IMR-90 (cell line): ENCODE results near the gene KRTAP20-3. TPM values are rescaled to one million over a fixed set of nuclear protein-coding genes. Genes with fewer than 3 reads are reported as not detected.

Experiments
- ATAC-seq: fragments of 200-7000 bp; cut with Tn5 transposase; 2 replicates; pipeline ENCODE4 v1.9.1; 2020; ENCODE audit warnings: low read depth, mild to moderate bottlenecking, moderate library complexity
- BruUV-seq: library from RNA; stranded (reverse); fragments of 400-500 nt; replicated peaks from 2 replicates; lab custom pipeline; 2021; lab: Mats Ljungman, UMichigan
- CTCF ChIA-PET: fragments of 300-600 bp; formaldehyde crosslinking; extraction: SDS; loops from one replicate; lab custom pipeline; 2021; ENCODE audit warnings: antibody characterized with exemption; lab: Yijun Ruan, JAX
- POLR2A ChIA-PET: fragments of 300-600 bp; sonication (Branson Sonifier 250); formaldehyde crosslinking; loops from one replicate; lab custom pipeline; 2022; ENCODE audit warnings: antibody characterized with exemption; ENCODE audit not compliant: unreplicated experiment; lab: Charles Lee
- DNase-seq: peaks from one replicate; pipeline ENCODE4 v3.0.0; 2013
- H2AFZ ChIP-seq: replicated peaks from 2 replicates; pipeline ENCODE3; 2013; ENCODE audit warnings: low read length, mild to moderate bottlenecking; ENCODE audit not compliant: poor library complexity
- H2AK5ac ChIP-seq: 2 replicates; pipeline ENCODE4 v1.6.1; 2013; ENCODE audit warnings: low read depth, low read length, inconsistent platforms
- H2AK9ac ChIP-seq: replicated peaks from 2 replicates; pipeline ENCODE3; 2013; ENCODE audit warnings: mild to moderate bottlenecking, low read depth, low read length, moderate library complexity; ENCODE audit not compliant: poor library complexity
- H2BK120ac ChIP-seq: 2 replicates; pipeline ENCODE4 v1.6.1; 2013; ENCODE audit warnings: low read depth, low read length, inconsistent platforms
- H2BK15ac ChIP-seq: 3 replicates; pipeline ENCODE4 v1.6.1; 2013; ENCODE audit warnings: low read depth, low read length, inconsistent platforms
- H2BK20ac ChIP-seq: 2 replicates; pipeline ENCODE4 v1.6.1; 2013; ENCODE audit warnings: low read depth, mild to moderate bottlenecking, inconsistent platforms, low read length, moderate library complexity
- H2BK5ac ChIP-seq: 2 replicates; pipeline ENCODE4 v1.6.1; 2013; ENCODE audit warnings: mild to moderate bottlenecking, low read depth, low read length, inconsistent platforms; ENCODE audit not compliant: poor library complexity, severe bottlenecking
- H3K14ac ChIP-seq: replicated peaks from 2 replicates; pipeline ENCODE4 v1.6.1; 2013; ENCODE audit warnings: low read depth, low read length, inconsistent platforms
- H3K18ac ChIP-seq: 2 replicates; pipeline ENCODE4 v1.6.1; 2013; ENCODE audit warnings: low read depth, low read length, control low read depth
- H3K23ac ChIP-seq: 2 replicates; pipeline ENCODE4 v1.6.1; 2013; ENCODE audit warnings: low read depth, low read length, inconsistent platforms
- H3K27ac ChIP-seq: 2 replicates; pipeline ENCODE4 v1.5.1; 2013; ENCODE audit warnings: mild to moderate bottlenecking, control low read depth, low read length; ENCODE audit not compliant: insufficient read depth
- H3K27me3 ChIP-seq: 2 replicates; pipeline ENCODE4 v1.6.1; 2013; ENCODE audit warnings: low read length; ENCODE audit not compliant: control insufficient read depth, insufficient read depth
- H3K36me3 ChIP-seq: 2 replicates; pipeline ENCODE4 v1.6.1; 2013; ENCODE audit warnings: low read length, mixed read lengths; ENCODE audit not compliant: control insufficient read depth, insufficient read depth
- H3K4ac ChIP-seq: 2 replicates; pipeline ENCODE4 v1.6.1; 2013; ENCODE audit warnings: low read depth, low read length, inconsistent platforms
- H3K4me1 ChIP-seq: 2 replicates; pipeline ENCODE4 v1.6.1; 2013; ENCODE audit warnings: low read length, mixed read lengths; ENCODE audit not compliant: control insufficient read depth, insufficient read depth
- H3K4me2 ChIP-seq: 2 replicates; pipeline ENCODE4 v1.6.1; 2013; ENCODE audit warnings: low read depth, mild to moderate bottlenecking, control low read depth, low read length, moderate library complexity
- H3K4me3 ChIP-seq: 2 replicates; pipeline ENCODE4 v1.5.1; 2013; ENCODE audit warnings: low read depth, mild to moderate bottlenecking, control low read depth, low read length, moderate library complexity; ENCODE audit not compliant: insufficient read depth
- H3K56ac ChIP-seq: 2 replicates; pipeline ENCODE4 v1.6.1; 2013; ENCODE audit warnings: low read length, inconsistent platforms; ENCODE audit not compliant: insufficient read depth; ENCODE audit errors: extremely low read depth
- H3K79me1 ChIP-seq, 2 experiments: 2 replicates each; pipeline ENCODE4 v1.6.1; 2013; ENCODE audit warnings: low read length in 2 of 2, inconsistent platforms in 1 of 2, low read depth in 1 of 2
- H3K9ac ChIP-seq: 2 replicates; pipeline ENCODE4 v1.6.1; 2013; ENCODE audit warnings: low read depth, low read length, control low read depth
- H3K9me1 ChIP-seq: 2 replicates; pipeline ENCODE4 v1.6.1; 2013; ENCODE audit warnings: low read length, inconsistent platforms; ENCODE audit not compliant: insufficient read depth
- H3K9me3 ChIP-seq: 2 replicates; pipeline ENCODE4 v1.6.1; 2013; ENCODE audit warnings: low read length; ENCODE audit not compliant: control insufficient read depth, insufficient read depth
- H4K20me1 ChIP-seq: 2 replicates; pipeline ENCODE4 v1.6.1; 2013; ENCODE audit warnings: low read length, inconsistent platforms; ENCODE audit not compliant: insufficient read depth
- H4K5ac ChIP-seq: 2 replicates; pipeline ENCODE4 v1.6.1; 2013; ENCODE audit warnings: mild to moderate bottlenecking, low read depth, low read length, control low read depth
- H4K8ac ChIP-seq, 2 experiments: 2 replicates each; pipeline ENCODE4 v1.6.1; 2013; ENCODE audit warnings: low read depth in 2 of 2, low read length in 2 of 2, control low read depth in 1 of 2, inconsistent platforms in 1 of 2
- H4K91ac ChIP-seq: 2 replicates; pipeline ENCODE4 v1.6.1; 2013; ENCODE audit warnings: low read depth, low read length, inconsistent platforms; ENCODE audit not compliant: insufficient read depth
- BHLHE40 ChIP-seq: fragments of 150-350 bp; IDR thresholded peaks from 2 replicates; pipeline ENCODE4 v1.6.1; 2016; ENCODE audit warnings: mild to moderate bottlenecking, low read depth, low read length
- CEBPB ChIP-seq: IDR thresholded peaks from 2 replicates; pipeline ENCODE4 v1.6.1; 2012; ENCODE audit warnings: low read depth, low read length, improper control_type of control experiment
- CHD1 ChIP-seq: IDR thresholded peaks from 2 replicates; pipeline ENCODE4 v1.6.1; 2012; ENCODE audit warnings: low read depth, low read length, improper control_type of control experiment
- CTCF ChIP-seq: conservative IDR thresholded peaks from 2 replicates; pipeline ENCODE4 v1.5.1; 2012; ENCODE audit warnings: mild to moderate bottlenecking, low read depth, low read length, improper control_type of control experiment
- ELK1 ChIP-seq: fragments of 150-350 bp; IDR thresholded peaks from 2 replicates; pipeline ENCODE4 v1.6.1; 2016; ENCODE audit warnings: low read depth, mild to moderate bottlenecking, low read length, moderate library complexity, borderline replicate concordance
- FOS ChIP-seq: fragments of 150-350 bp; IDR thresholded peaks from 2 replicates; pipeline ENCODE4 v1.6.1; 2016; ENCODE audit warnings: low read depth, low read length
- MAFK ChIP-seq: IDR thresholded peaks from 2 replicates; pipeline ENCODE4 v1.6.1; 2012; ENCODE audit warnings: low read depth, low read length, improper control_type of control experiment
- MAZ ChIP-seq: IDR thresholded peaks from 2 replicates; pipeline ENCODE4 v1.6.1; 2012; ENCODE audit warnings: low read depth, mild to moderate bottlenecking, low read length, improper control_type of control experiment, moderate library complexity, borderline replicate concordance
- MXI1 ChIP-seq: IDR thresholded peaks from 2 replicates; pipeline ENCODE4 v1.6.1; 2012; ENCODE audit warnings: low read depth, mild to moderate bottlenecking, low read length, moderate library complexity, borderline replicate concordance
- NFE2L2 ChIP-seq: fragments of 150-350 bp; IDR thresholded peaks from 2 replicates; pipeline ENCODE4 v1.6.1; 2016; ENCODE audit warnings: low read depth, mild to moderate bottlenecking, low read length
- POLR2A ChIP-seq: IDR thresholded peaks from 2 replicates; pipeline ENCODE4 v1.6.1; 2012; ENCODE audit warnings: mild to moderate bottlenecking, low read depth, low read length
- RAD21 ChIP-seq: IDR thresholded peaks from 2 replicates; pipeline ENCODE4 v1.6.1; 2012; ENCODE audit warnings: low read length, improper control_type of control experiment
- RCOR1 ChIP-seq: IDR thresholded peaks from 2 replicates; pipeline ENCODE4 v1.6.1; 2012; ENCODE audit warnings: mild to moderate bottlenecking, low read length, improper control_type of control experiment; ENCODE audit not compliant: insufficient replicate concordance
- RFX5 ChIP-seq: IDR thresholded peaks from 2 replicates; pipeline ENCODE4 v1.8.0; 2012; ENCODE audit warnings: low read depth, mild to moderate bottlenecking, low read length, moderate library complexity
- SMC3 ChIP-seq: fragments of 150-350 bp; IDR thresholded peaks from 2 replicates; pipeline ENCODE4 v1.6.1; 2016; ENCODE audit warnings: low read depth, mild to moderate bottlenecking, antibody characterized with exemption, low read length, moderate library complexity
- USF2 ChIP-seq: fragments of 150-350 bp; IDR thresholded peaks from 2 replicates; pipeline ENCODE4 v1.6.1; 2017; ENCODE audit warnings: mild to moderate bottlenecking, antibody characterized with exemption, low read length, low read depth
- WGBS, 2 experiments: methylation state at CpG; one replicate each; pipeline versions ENCODE4 v1.1.5 to v1.1.7; 2013; ENCODE audit warnings: missing lambda C conversion rate in 2 of 2; ENCODE audit not compliant: insufficient read length in 1 of 2; ENCODE audit errors: extremely low coverage in 2 of 2; 5-methylcytosine and 5-hydroxymethylcytosine counted together
- dilution Hi-C: fragments of 300-500 bp; cut with HindIII; formaldehyde crosslinking; loops from one replicate; pipeline ENCODE4 v1.14.3; 2018; ENCODE audit warnings: low sequenced_read_pairs; ENCODE audit not compliant: unreplicated experiment
- in situ Hi-C: fragments of 300-500 bp; cut with MboI; formaldehyde crosslinking; loops from 3 replicates; pipeline ENCODE4 v1.14.3; 2019; ENCODE audit warnings: low sequenced_read_pairs, inconsistent platforms, mixed read lengths
- intact Hi-C: fragments of 100-400 bp; cut with micrococcal nuclease; formaldehyde crosslinking; loops from 2 replicates; pipeline ENCODE4 v1.10.0; 2022
- polyA plus RNA-seq, 3 experiments: library from polyadenylated mRNA; depleted of rRNA; stranded (reverse); fragments of >200 nt; gene quantifications; 2 replicates each; pipeline ENCODE4 v1.2.3, GENCODE V29; 2012; ENCODE audit warnings: low replicate concordance in 1 of 3
- total RNA-seq: library from RNA; depleted of rRNA; stranded (reverse); fragments of >200 nt; gene quantifications from 2 replicates; pipeline ENCODE4 v1.2.3, GENCODE V29; 2012

Gene KRTAP20-3
- total and polyA plus RNA-seq, 2 of the 4 experiments (the other 2 are of a cell fraction) = not detected

DNA sequence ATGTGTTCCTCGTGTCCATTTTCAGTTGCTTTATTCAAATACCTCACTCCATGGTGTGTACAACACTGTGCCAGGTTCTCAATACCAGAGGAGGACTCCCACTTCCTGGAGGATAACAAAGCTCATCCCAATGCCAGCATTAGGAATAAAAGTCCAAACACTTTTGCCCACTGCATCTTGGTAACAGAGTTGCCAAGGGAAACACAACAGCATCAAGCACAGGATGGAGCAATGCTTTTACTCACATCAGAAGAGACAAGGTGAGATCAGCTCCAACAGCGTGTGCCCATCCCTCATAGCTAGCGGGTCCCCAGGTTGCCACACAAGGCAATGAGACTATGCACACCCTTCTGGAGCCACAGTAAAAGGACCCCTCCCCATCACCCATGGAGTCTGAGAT, 19.3 kb upstream of the KRTAP20-3 start:
- Histone ChIP-seq H3K14ac (no peak overlapping the region), H2AK9ac (no peak overlapping the region), H4K8ac (no peak overlapping the region), H3K9me1 (no peaks in the 10 kb centered on the region), H3K4me1 (no peaks in the 10 kb centered on the region), H3K23ac (no peak overlapping the region), H3K4me3 (no peak overlapping the region), H2BK120ac (no peak overlapping the region), H3K9me3 (peaks cover 17% of the 10 kb centered on the region), H3K4me2 (no peak overlapping the region), H2BK20ac (no peak overlapping the region), H3K27ac (no peak overlapping the region), H3K56ac (no peak overlapping the region), H3K4ac (no peak overlapping the region), H2AK5ac (no peak overlapping the region), H4K91ac (no peak overlapping the region), H4K5ac (no peak overlapping the region), H3K9ac (no peak overlapping the region), H4K20me1 (no peaks in the 10 kb centered on the region), H2BK15ac (no peak overlapping the region), H2BK5ac (no peak overlapping the region), H3K27me3 (no peaks in the 10 kb centered on the region), H3K36me3 (no peaks in the 10 kb centered on the region), H3K79me1 (no peaks in the 10 kb centered on the region), H2AFZ (no peak overlapping the region), H3K18ac (no peak overlapping the region)
- intact Hi-C loops = no loop called here
- in situ Hi-C loops = no loop called here
- DNase-seq (no peak), ATAC-seq (no peak)
- dilution Hi-C loops = no loop called here
- no TSS peak for BruUV-seq
- TF ChIP-seq RCOR1 (no peak), ELK1 (no peak), CTCF (no peak), USF2 (no peak), MAZ (no peak), CHD1 (no peak), BHLHE40 (no peak), NFE2L2 (no peak), CEBPB (no peak), POLR2A (no peak), RAD21 (no peak), FOS (no peak), MAFK (no peak), MXI1 (no peak), RFX5 (no peak), SMC3 (no peak)
- CTCF ChIA-PET = no interaction called here
- WGBS, 2 experiments = 60% methylated on average over 1 of the region's 3 CpGs; no CpG with 5 or more reads in 1 of the 2 experiments
- POLR2A ChIA-PET = no interaction called here
